C1 segment of cervical spinal cord (tissue), 14 donors: ENCODE measurements around the gene INHBC.

Experiments used
- DNase-seq, 14 donors: peaks; one replicate each; lab custom pipeline; 2025; lab: John Stamatoyannopoulos, UW

Gene INHBC

DNA sequence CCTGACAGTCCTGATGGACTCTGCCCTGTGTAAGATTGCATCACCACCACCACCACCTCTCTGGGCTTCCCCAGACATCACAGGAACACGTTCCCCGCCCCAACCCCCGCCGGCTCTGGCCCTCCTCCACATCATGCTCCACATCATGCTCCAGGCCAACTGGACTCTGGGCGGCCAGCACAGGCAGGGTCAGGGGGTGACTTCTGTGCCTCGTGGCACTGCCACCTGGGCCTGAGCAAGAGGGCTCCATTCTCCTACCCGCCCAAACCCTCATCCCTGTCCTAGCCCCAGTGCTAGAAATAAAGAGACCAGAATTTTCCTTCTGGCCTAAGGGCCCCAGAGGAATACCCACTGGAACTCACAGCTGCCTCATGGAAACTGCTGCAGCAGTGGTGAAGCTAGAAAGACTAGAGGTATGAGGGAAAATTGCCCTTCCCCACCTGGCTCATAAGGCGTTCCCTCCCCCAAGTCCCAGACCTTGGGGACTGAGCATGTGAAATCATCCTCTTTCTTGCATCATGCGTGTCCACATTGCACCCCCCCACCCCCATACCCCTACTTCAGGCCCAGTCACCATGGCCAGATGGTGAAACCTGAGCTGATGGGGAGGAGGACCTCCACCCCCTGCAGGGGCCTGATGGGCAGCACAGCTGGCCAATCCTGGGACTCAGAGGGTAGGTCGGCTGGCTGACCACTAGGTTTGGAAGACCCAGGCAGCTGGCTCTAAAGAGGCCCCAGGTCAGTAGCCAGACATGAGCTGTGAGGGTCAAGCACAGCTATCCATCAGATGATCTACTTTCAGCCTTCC, 20.2 kb downstream of the INHBC start, which contains the start of gene INHBE:
Gene INHBE, plus strand, starts transcription at position 742 of the 808 bp plus-strand sequence. CDS start 230 bp downstream, outside the sequence.
- no peak for DNase-seq

DNA sequence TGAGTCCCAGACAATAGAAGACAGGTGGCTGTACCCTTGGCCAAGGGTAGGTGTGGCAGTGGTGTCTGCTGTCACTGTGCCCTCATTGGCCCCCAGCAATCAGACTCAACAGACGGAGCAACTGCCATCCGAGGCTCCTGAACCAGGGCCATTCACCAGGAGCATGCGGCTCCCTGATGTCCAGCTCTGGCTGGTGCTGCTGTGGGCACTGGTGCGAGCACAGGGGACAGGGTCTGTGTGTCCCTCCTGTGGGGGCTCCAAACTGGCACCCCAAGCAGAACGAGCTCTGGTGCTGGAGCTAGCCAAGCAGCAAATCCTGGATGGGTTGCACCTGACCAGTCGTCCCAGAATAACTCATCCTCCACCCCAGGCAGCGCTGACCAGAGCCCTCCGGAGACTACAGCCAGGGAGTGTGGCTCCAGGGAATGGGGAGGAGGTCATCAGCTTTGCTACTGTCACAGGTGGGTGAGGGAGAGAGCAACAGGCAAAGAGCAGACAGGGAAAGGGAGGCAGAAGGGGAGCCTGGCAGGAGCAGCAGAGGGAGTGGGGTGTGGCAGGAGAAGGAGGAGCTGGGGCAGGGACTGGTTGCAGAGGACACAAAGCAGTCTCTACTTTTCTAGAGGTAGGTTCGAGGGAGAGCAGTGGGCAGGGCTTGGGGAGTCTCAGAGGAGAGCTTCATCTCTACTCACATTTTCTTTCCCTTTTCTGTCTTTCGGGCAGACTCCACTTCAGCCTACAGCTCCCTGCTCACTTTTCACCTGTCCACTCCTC, 21.0 kb downstream of the INHBC start:
- DNase-seq: no peak

DNA sequence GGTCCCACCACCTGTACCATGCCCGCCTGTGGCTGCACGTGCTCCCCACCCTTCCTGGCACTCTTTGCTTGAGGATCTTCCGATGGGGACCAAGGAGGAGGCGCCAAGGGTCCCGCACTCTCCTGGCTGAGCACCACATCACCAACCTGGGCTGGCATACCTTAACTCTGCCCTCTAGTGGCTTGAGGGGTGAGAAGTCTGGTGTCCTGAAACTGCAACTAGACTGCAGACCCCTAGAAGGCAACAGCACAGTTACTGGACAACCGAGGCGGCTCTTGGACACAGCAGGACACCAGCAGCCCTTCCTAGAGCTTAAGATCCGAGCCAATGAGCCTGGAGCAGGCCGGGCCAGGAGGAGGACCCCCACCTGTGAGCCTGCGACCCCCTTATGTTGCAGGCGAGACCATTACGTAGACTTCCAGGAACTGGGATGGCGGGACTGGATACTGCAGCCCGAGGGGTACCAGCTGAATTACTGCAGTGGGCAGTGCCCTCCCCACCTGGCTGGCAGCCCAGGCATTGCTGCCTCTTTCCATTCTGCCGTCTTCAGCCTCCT, 21.6 kb downstream of the INHBC start:
- DNase-seq: peak in 1 of 14 donors; percentile 31

DNA sequence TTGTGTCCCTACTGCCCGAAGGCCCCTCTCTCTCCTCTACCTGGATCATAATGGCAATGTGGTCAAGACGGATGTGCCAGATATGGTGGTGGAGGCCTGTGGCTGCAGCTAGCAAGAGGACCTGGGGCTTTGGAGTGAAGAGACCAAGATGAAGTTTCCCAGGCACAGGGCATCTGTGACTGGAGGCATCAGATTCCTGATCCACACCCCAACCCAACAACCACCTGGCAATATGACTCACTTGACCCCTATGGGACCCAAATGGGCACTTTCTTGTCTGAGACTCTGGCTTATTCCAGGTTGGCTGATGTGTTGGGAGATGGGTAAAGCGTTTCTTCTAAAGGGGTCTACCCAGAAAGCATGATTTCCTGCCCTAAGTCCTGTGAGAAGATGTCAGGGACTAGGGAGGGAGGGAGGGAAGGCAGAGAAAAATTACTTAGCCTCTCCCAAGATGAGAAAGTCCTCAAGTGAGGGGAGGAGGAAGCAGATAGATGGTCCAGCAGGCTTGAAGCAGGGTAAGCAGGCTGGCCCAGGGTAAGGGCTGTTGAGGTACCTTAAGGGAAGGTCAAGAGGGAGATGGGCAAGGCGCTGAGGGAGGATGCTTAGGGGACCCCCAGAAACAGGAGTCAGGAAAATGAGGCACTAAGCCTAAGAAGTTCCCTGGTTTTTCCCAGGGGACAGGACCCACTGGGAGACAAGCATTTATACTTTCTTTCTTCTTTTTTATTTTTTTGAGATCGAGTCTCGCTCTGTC, 22.3 kb downstream of the INHBC start:
- no peak for DNase-seq

DNA sequence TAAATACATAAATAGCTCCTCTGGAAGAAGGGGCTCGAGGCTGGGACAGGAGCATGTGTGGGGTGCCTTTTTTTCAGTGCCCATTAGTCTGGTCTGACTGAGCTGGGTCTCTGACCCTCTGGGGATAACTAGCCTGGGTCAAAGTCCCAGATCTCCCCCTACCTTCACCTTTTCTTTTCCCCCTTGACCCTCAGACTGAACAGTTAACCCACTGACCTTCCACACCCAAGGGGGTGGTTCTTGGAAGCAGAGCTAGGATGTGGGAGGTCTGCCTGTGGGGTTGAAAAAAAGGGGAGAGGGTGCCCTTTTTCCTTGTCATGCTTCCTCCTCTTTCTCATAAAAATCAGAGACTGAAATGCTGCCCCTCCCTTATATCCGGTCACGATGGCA, 24.1 kb downstream of the INHBC start:
- DNase-seq: no peak

DNA sequence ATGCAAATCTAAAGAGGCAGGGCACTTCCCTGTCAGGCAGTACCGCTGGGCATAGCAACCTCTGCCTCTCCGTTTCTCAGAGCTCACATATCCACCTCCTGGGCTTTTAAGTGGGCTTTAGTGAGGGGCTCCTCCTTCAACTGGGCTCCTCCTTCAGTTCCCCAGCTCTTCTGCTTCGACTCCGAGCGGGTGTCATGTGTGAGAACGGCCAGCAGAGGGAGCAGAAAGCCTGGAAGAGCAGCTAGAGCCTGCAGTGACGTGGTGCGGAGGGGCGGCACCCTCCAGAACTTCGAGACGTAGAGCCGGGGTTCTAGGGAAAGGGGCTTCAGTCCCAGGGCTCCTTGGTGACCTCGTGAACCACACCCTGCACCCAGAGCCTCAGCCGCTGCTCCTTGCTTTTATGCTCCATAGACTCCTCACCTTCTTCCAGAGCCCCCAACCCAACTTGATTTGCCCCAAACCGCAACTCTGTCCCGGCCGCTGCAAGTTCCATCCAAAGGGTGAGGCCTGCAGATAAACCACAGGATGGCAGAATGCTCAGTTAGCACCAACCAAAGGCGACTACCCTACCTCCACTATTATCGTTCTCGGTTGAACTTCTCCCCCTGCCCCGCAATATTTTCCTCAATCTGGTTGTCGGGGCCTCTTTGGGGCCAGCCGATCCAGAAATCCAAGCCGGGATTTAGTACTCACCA, 24.6 kb downstream of the INHBC start:
- DNase-seq: peak; percentile 34 to 88 (median 82)

DNA sequence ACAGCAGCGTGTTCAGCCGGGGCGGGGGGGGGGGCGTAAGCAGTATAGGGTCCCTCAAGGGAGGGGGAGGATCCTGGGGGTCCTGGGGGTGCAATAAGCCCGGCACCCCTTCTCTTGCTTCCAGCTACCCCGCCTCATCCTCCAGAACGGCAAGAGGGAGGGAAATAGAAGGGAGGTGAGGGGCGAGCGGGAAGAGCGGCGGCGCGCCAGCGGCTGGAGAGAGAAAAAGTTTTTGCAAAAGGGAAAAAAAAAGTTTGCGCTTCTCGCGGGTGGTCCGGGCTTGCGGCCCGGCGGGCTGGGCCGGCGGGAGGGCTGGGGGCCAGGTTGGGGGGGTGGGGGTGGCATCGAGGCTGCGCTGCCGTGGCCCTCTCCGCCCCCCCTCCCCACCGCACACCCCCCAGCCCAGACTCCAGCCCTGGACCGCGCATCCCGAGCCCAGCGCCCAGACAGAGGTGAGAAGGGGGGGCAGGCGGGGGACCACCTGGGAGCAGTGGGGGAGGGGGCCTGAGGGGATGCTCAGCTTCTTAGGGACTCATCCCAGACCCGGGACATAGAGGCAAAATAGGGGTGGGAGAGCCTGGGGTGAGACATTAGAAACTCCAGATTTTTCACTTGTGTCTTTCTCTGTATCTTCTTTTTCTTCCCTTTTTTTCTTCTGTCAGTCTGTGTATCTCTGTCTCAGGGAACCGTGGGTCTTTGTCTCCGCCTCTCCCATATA, 25.3 kb downstream of the INHBC start, which contains the start of gene GLI1:
Gene GLI1, plus strand, starts transcription at position 36 of the 718 bp plus-strand sequence. CDS start 3,907 bp downstream, outside the sequence.
- DNase-seq: peak in 1 of 14 donors; percentile 52

DNA sequence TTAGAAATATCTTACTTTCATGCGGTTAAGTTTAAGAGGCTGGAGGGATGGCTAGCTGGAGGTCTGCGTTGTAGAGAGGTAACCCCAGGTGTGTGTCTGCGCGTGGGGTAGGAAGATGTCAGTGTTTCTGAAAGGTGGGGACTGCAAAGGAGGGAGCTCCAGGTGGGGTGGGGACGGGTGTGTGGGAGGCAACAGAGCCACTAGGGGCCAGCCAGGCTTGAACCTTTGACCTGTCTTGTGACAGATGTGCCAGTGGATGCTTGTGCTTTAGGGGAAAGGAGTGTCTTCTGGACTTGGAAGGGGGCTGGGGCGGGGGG, 25.8 kb downstream of the INHBC start:
- no peak for DNase-seq

DNA sequence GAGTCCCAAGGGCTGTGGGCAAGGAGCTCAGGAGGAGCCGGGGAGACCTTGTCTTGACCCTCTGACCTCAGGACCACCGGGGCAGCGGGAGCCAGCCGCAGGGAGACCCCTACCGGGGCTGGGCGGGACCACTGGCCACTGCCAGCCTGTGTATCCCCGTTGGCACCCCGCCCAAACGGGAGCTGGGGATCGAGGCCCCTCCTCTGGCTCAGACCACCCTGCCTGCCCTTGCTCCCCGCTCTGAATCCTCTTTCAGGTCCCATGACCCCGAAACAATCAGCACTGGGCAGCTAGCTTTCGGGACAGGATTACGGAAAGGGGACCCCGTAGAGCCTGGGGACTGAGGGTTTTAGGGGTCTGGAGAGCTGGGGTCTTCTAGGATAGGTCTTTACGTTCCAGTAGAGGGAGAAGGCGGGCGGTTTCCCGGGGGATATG, 26.3 kb downstream of the INHBC start:
- peak in 1 of 14 donors; percentile 8 for DNase-seq

DNA sequence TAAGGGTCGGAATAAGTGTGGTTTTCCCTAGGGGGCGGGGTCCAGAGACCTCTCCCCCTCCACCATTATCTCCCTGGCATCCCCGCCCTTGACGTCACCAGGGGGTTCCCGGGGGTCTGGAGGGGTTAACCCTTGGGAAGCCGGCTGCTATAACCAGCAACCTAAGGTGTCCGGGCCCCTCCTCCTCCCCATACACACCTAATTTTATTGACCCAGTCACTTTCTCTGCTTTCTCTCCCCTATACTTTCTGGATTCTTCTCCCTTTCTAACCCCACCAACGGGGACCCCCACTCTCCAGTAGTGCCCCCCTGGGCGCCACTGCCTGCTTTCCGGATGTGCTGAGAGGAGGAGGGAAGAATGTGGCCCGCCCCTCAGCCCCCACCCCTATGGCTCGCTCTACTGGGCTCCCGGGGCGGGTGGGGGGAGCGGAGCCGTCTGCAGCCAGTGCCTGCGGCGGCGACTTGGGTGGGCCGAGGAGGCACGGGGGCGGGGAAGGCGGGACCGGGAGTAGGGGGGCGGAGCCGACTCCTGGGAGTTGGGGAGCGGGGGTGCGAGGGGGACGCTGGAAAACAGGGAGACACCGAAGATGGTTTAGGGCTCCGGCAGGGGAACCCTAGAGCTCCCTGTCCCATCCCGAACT, 26.8 kb downstream of the INHBC start:
- peak in 10 of 14 donors; percentile 14 to 53 (median 21) for DNase-seq

DNA sequence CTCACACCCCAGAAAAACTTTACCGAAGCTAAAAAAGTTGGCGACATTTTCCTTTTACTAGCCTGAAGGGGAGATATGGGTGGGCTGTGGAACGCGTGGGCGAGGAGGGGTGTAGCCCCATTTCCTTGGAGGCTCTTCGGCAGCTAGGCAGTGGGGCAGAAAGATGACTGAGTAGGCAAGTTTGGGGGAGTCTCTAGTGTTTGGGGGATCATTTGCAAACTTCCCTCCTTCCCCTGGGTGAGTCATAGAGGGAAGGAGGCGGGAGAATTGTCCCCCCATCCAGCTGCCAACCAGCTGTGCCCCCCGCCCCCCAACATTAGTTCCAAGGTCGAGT, 27.3 kb downstream of the INHBC start:
- DNase-seq: no peak

DNA sequence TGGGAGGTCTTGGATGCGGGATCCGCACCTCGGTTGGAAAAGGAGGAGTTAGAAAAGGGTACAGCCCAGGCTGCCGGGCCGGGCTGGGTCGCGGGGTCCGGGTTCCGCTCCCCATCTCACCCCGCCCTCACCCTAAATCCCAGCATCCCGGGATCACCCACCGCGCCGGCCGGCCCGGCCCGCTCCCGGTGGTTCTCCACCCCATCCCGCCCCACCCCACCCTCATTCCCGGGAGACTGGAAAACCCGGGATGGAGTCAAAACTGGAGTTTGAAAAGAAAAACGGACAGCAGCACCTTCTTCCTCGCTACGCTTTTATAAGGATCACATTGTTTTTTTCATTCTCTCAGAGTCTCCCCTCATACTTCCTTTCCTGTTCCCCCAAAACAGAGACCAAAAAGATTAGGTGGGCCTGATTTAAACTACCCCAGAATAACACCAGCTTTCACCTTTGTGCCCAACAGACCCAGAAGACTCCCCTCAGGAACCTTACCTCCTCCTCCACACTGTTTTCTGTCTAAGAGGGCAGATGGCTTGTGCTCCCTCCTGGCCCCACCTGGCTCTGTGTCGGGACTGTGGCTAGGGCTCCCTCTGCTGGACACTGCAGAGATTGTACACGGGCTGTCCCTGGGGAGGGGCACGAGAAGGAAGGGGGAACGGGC, 27.8 kb downstream of the INHBC start:
- DNase-seq: peak; percentile 27 to 84 (median 64)

DNA sequence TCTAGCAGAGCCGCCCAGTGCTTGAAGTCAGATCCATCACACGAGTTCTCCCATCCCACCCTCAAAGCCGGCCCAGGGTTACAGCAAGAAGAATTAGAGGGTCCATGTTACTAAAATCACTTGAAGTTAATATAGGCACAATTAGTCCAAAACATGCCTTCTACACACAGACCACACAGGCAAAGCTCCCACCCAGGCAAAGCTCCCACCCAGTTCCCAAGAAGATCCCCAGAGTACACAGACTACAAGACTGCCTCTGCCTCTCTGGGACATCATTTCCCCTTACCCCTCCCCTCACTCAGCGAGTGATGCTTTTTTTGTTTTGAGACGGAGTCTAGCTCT, 28.3 kb downstream of the INHBC start:
- DNase-seq: no peak

DNA sequence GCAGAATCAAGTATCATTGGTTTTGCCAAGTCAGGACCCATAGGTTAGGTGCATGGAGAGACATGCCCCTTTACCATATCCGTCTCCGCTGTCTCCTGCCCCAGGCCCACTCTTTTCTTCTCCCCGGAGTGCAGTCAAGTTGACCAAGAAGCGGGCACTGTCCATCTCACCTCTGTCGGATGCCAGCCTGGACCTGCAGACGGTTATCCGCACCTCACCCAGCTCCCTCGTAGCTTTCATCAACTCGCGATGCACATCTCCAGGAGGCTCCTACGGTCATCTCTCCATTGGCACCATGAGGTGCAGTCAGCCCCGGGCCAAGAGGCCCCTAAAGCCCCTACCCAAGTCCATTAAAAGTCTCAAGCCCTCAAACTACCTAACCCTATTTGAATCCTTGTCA, 30.0 kb downstream of the INHBC start:
- no peak for DNase-seq

DNA sequence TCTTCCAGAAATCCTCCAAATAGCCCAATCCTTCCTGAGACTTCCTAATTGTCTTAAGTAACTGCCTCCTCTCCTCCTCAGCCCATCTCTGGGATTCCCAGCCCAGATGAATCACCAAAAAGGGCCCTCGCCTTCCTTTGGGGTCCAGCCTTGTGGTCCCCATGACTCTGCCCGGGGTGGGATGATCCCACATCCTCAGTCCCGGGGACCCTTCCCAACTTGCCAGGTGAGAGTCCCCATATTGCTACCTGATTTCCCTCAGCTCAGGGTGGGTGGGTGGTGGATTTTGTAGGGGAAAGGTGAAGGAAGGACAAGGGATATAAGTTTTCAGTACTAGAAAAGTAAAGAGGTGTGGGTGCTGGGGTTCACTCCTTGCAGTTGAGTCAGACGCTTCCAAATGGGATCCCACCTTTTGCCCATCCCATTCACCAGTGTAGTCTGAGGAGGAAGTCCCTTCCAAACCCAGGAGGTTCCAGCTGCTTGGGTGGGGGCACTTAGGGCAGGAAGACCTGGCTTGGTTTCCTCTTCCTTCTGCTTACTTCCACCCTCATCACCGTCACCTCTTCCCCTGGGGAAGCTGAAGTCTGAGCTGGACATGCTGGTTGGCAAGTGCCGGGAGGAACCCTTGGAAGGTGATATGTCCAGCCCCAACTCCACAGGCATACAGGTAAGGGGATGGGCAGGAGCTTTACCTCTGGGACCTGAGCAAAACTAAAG, 30.6 kb downstream of the INHBC start:
- no peak for DNase-seq

DNA sequence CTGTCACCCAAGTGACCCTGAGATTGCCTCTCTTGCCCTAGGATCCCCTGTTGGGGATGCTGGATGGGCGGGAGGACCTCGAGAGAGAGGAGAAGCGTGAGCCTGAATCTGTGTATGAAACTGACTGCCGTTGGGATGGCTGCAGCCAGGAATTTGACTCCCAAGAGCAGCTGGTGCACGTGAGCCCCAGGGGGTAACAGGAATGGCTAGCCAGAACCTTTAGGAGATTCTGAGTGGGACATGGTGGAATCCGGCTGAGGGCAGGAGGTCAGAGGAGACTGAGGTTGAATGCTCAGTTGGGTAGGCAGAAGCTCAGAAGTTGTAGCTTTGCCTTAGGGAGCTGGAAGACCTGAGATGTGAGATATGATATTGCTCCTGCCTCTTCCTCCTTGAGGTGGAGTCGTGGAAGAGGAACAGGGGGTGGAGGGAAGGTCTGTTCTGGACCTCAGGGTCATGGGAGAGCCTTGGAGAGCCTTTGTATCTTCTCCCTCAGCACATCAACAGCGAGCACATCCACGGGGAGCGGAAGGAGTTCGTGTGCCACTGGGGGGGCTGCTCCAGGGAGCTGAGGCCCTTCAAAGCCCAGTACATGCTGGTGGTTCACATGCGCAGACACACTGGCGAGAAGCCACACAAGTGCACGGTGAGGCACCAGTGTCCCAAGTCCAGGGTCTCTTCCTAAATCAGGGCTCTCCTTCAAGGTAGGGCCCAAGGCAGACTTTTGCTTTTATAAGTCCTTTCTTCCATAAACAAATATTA, 31.3 kb downstream of the INHBC start:
- no peak for DNase-seq

DNA sequence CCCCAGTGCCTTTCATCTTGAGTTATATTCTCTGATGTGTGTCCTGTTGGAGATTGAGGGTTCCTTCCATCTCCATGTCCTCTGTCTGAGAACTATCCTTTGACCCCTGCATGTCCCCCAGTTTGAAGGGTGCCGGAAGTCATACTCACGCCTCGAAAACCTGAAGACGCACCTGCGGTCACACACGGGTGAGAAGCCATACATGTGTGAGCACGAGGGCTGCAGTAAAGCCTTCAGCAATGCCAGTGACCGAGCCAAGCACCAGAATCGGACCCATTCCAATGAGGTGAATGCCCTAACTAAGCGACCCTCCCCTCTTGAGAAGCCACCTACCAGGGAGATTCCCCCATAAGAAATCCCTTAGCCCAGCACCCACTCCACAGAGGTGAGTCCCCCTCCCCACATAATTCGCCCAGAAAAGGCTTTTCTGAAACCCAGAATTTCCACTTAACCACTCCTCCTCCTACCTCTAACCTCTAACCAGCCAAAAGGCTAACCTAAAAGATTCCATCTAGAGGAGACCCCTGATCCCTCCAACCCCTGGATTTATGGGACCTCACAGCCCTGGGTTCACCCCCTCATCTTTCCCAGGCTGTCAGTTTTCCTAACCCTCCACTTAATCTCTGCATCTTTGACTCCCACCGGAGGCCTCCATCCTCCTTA, 32.8 kb downstream of the INHBC start:
- DNase-seq: no peak

DNA sequence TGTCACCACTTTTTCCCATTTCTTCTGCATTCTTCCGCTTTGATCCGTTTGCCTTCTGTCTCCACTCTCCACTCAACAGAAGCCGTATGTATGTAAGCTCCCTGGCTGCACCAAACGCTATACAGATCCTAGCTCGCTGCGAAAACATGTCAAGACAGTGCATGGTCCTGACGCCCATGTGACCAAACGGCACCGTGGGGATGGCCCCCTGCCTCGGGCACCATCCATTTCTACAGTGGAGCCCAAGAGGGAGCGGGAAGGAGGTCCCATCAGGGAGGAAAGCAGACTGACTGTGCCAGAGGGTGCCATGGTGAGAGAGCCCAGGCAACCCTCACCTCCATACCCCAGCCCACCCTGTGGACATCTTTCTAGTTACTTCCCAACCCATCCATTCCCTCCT, 33.3 kb downstream of the INHBC start:
- DNase-seq: no peak
